Hepatocyte (in vitro differentiated cells): Measurements from ENCODE around the gene TNFRSF1A.

ENCODE experiments used
- CTCF ChIP-seq: fragments of 200-600 bp; sonication (generic); IDR thresholded peaks from 2 replicates; pipeline ENCODE4 v1.5.1; 2016; ENCODE audit warnings: antibody characterized with exemption, mild to moderate bottlenecking; ENCODE audit not compliant: poor library complexity
- EZH2 ChIP-seq: fragments of 200-600 bp; sonication (generic); IDR thresholded peaks from 2 replicates; pipeline ENCODE4 v1.6.1; 2016; ENCODE audit warnings: antibody characterized with exemption, mild to moderate bottlenecking, borderline replicate concordance
- EZH2phosphoT487 ChIP-seq: fragments of 200-600 bp; sonication (generic); IDR thresholded peaks from one replicate; pipeline ENCODE4 v1.6.1; 2018; ENCODE audit warnings: antibody characterized with exemption, mild to moderate bottlenecking, low read depth, moderate library complexity; ENCODE audit not compliant: unreplicated experiment, severe bottlenecking

- TF ChIP-seq CTCF (no peak), EZH2 (no peak), EZH2phosphoT487 (no peak)
Observed at GRCh38 chr12:6351622-6352021, 9.7 kb upstream of the TNFRSF1A start.
